Neuronal stem cell (in vitro differentiated cells): Measurements from ENCODE around the gene SCN3A.

Experiments used
- DNase-seq: peaks from one replicate; pipeline ENCODE4 v3.0.0-alpha.2; 2013; ENCODE audit warnings: low spot score
- H2AFZ ChIP-seq: one replicate; pipeline ENCODE4 v1.6.1; 2013; ENCODE audit warnings: mild to moderate bottlenecking, low read length, inconsistent platforms
- H2AK5ac ChIP-seq: 2 replicates; pipeline ENCODE4 v1.6.1; 2013; ENCODE audit warnings: low read depth, mild to moderate bottlenecking, inconsistent platforms, low read length, moderate library complexity, mixed read lengths
- H2BK120ac ChIP-seq: 2 replicates; pipeline ENCODE4 v1.6.1; 2013; ENCODE audit warnings: low read depth, mild to moderate bottlenecking, inconsistent platforms, low read length, moderate library complexity, mixed read lengths
- H2BK12ac ChIP-seq: one replicate; pipeline ENCODE4 v1.6.1; 2013; ENCODE audit warnings: low read length, inconsistent platforms
- H2BK15ac ChIP-seq: 2 replicates; pipeline ENCODE4 v1.6.1; 2013; ENCODE audit warnings: mild to moderate bottlenecking, low read length, inconsistent platforms, mixed read lengths
- H2BK5ac ChIP-seq: one replicate; pipeline ENCODE4 v1.6.1; 2013; ENCODE audit warnings: inconsistent platforms, mild to moderate bottlenecking, low read length, moderate library complexity
- H3K14ac ChIP-seq: one replicate; pipeline ENCODE4 v1.6.1; 2013; ENCODE audit warnings: low read length, inconsistent platforms
- H3K18ac ChIP-seq: 2 replicates; pipeline ENCODE4 v1.6.1; 2013; ENCODE audit warnings: low read length, inconsistent platforms
- H3K23ac ChIP-seq: 2 replicates; pipeline ENCODE4 v1.6.1; 2013; ENCODE audit warnings: low read depth, mild to moderate bottlenecking, mixed read lengths, low read length, inconsistent platforms; ENCODE audit not compliant: poor library complexity
- H3K27ac ChIP-seq: replicated peaks from 3 replicates; pipeline ENCODE4 v1.5.1; 2013; ENCODE audit warnings: low read length, inconsistent platforms
- H3K27me3 ChIP-seq, 3 experiments: 2 replicates each; pipeline ENCODE4 v1.6.1; 2013; ENCODE audit warnings: low read length in 3 of 3, mild to moderate bottlenecking in 2 of 3, inconsistent platforms in 1 of 3, low read depth in 1 of 3, mixed read lengths in 1 of 3, moderate library complexity in 1 of 3; ENCODE audit not compliant: control insufficient read depth in 3 of 3, insufficient read depth in 3 of 3
- H3K36me3 ChIP-seq, 2 donors: replicated peaks in 1 of 2; 2 replicates each; pipeline ENCODE4 v1.6.1; 2013; ENCODE audit warnings: low read length in 2 of 2; ENCODE audit not compliant: control insufficient read depth in 2 of 2, insufficient read depth in 2 of 2
- H3K4ac ChIP-seq: 2 replicates; pipeline ENCODE4 v1.6.1; 2013; ENCODE audit warnings: inconsistent platforms, mild to moderate bottlenecking, low read length, moderate library complexity
- H3K4me1 ChIP-seq, 2 donors: 1 replicate in 1 of 2; 2 replicates in 1 of 2; pipeline ENCODE4 v1.6.1; 2013; ENCODE audit warnings: low read length in 2 of 2, low read depth in 1 of 2; ENCODE audit not compliant: control insufficient read depth in 2 of 2, insufficient read depth in 1 of 2
- H3K4me2 ChIP-seq: one replicate; pipeline ENCODE4 v1.6.1; 2013; ENCODE audit warnings: mild to moderate bottlenecking, low read length, inconsistent platforms; ENCODE audit not compliant: insufficient read depth, poor library complexity, severe bottlenecking
- H3K4me3 ChIP-seq, 2 donors: 2 replicates each; pipeline ENCODE4 v1.5.1; 2013; ENCODE audit warnings: low read length in 2 of 2, mild to moderate bottlenecking in 2 of 2, inconsistent platforms in 1 of 2, moderate library complexity in 1 of 2
- H3K79me1 ChIP-seq: one replicate; pipeline ENCODE4 v1.6.1; 2013; ENCODE audit warnings: low read depth, mild to moderate bottlenecking, inconsistent platforms, low read length, moderate library complexity
- H3K9ac ChIP-seq: one replicate; pipeline ENCODE4 v1.6.1; 2013; ENCODE audit warnings: mild to moderate bottlenecking, low read depth, low read length, inconsistent platforms; ENCODE audit not compliant: poor library complexity
- H3K9me3 ChIP-seq, 2 donors: replicated peaks in 1 of 2; 2 replicates each; pipeline versions ENCODE3 to v1.6.1; 2013; ENCODE audit warnings: low read length in 2 of 2, mild to moderate bottlenecking in 2 of 2, inconsistent platforms in 1 of 2, low read depth in 1 of 2, mixed read lengths in 1 of 2, moderate library complexity in 1 of 2; ENCODE audit not compliant: control insufficient read depth in 2 of 2, insufficient read depth in 1 of 2
- H4K8ac ChIP-seq: one replicate; pipeline ENCODE4 v1.6.1; 2013; ENCODE audit warnings: low read depth, mild to moderate bottlenecking, inconsistent platforms, low read length, moderate library complexity
- H4K91ac ChIP-seq: one replicate; pipeline ENCODE4 v1.6.1; 2013; ENCODE audit warnings: low read length, low read depth, mild to moderate bottlenecking, inconsistent platforms; ENCODE audit not compliant: poor library complexity
- WGBS, 2 donors: extraction: QIAGEN DNeasy Blood & Tissue Kit; methylation state at CpG; one replicate each; pipeline ENCODE4 v1.1.7; 2013; ENCODE audit warnings: missing lambda C conversion rate in 2 of 2, mixed read lengths in 1 of 2; ENCODE audit not compliant: insufficient read length in 2 of 2, insufficient replicate concordance in 1 of 2; ENCODE audit errors: extremely low coverage in 2 of 2; 5-methylcytosine and 5-hydroxymethylcytosine counted together

Gene SCN3A

DNA sequence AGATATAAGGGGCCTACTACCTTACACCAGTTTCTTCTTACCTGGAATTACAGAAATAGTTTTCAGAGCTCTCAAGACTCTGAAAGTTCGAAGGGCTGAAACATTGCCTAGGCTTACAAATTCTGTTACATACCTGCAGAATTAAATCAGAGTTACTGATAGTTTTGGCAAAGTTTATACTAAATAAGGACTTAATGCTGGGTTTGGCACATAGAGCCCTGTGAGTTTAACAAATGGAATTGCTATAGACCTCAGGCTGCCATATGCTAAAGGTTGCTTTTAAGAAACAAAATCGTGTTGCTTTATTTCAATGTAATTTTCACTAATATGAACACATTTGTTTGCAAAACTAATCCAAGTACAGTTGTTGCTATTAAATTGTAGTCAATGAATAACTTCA, 40.1 kb downstream of the SCN3A start:
- no peak overlapping the region for H3K23ac ChIP-seq
- H3K27me3 ChIP-seq = no peaks in the 10 kb centered on the region
- no peak overlapping the region for H3K4me3 ChIP-seq
- no peaks in the 10 kb centered on the region for H3K79me1 ChIP-seq
- no peak for DNase-seq
- H2AK5ac ChIP-seq = no peak overlapping the region
- no peak overlapping the region for H4K8ac ChIP-seq
- no peak overlapping the region for H3K4me2 ChIP-seq
- H2BK5ac ChIP-seq = no peak overlapping the region
- no peak overlapping the region for H3K18ac ChIP-seq
- H2BK120ac ChIP-seq = no peak overlapping the region
- H2BK15ac ChIP-seq = no peak overlapping the region
- no peak overlapping the region for H2BK12ac ChIP-seq
- peaks cover 0 to 2% of the 10 kb centered on the region in 2 donors for H3K36me3 ChIP-seq
- no peaks in the 10 kb centered on the region for H3K9me3 ChIP-seq
- H3K9ac ChIP-seq = no peak overlapping the region
- no peak overlapping the region for H3K4ac ChIP-seq
- H3K27ac ChIP-seq = no peak overlapping the region
- WGBS, 2 donors = no CpG with 5 or more reads among the region's 2 CpGs
- H2AFZ ChIP-seq = no peak overlapping the region
- H3K4me1 ChIP-seq = no peaks in the 10 kb centered on the region
- H4K91ac ChIP-seq = no peak overlapping the region
- H3K14ac ChIP-seq = no peak overlapping the region

GRCh38 chr2:165162466-165162865, 41.4 kb downstream of the SCN3A start:
- no peak overlapping the region for H2BK5ac ChIP-seq
- H3K27ac ChIP-seq = no peak overlapping the region
- peak overlapping the region; percentile 4 for H2AFZ ChIP-seq
- H2BK15ac ChIP-seq = no peak overlapping the region
- no peak overlapping the region for H3K14ac ChIP-seq
- H3K9me3 ChIP-seq = no peaks in the 10 kb centered on the region
- no peak overlapping the region for H4K8ac ChIP-seq
- no peaks in the 10 kb centered on the region for H3K27me3 ChIP-seq
- no CpG with 5 or more reads among the region's 3 CpGs for WGBS, 2 donors
- H2AK5ac ChIP-seq = no peak overlapping the region
- peaks cover 0 to 2% of the 10 kb centered on the region in 2 donors for H3K36me3 ChIP-seq
- H3K9ac ChIP-seq = no peak overlapping the region
- no peak overlapping the region for H3K4me2 ChIP-seq
- H2BK120ac ChIP-seq = no peak overlapping the region
- no peak overlapping the region for H3K4me3 ChIP-seq
- H3K4ac ChIP-seq = no peak overlapping the region
- H3K18ac ChIP-seq = no peak overlapping the region
- H3K23ac ChIP-seq = no peak overlapping the region
- DNase-seq = no peak
- H4K91ac ChIP-seq = no peak overlapping the region
- no peaks in the 10 kb centered on the region for H3K4me1 ChIP-seq
- no peaks in the 10 kb centered on the region for H3K79me1 ChIP-seq
- no peak overlapping the region for H2BK12ac ChIP-seq

DNA sequence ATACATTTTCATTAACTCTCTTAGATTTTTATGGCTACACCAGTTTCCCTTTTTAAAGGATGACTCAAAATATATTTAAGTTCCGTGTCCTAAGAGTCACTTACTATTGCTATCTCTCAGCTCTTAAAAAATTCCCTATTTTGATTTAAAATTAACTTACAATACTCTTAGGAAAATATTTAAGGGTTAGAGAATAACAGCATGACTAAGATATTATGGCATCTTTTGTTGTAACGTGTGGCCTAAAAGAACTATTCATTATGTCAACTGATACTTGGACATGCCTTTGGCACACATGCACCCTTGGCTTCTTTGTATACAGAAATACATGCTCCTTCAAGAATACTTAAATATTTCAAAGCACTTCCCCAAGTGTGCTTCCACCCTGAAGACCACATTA, 42.3 kb downstream of the SCN3A start:
- H3K18ac ChIP-seq = no peak overlapping the region
- H3K27ac ChIP-seq = no peak overlapping the region
- no peak overlapping the region for H3K4me2 ChIP-seq
- H3K9ac ChIP-seq = no peak overlapping the region
- no peak overlapping the region for H3K4ac ChIP-seq
- H2AFZ ChIP-seq = no peak overlapping the region
- no peak for DNase-seq
- H2BK12ac ChIP-seq = no peak overlapping the region
- no peak overlapping the region for H3K14ac ChIP-seq
- no peak overlapping the region for H3K23ac ChIP-seq
- H3K79me1 ChIP-seq = no peaks in the 10 kb centered on the region
- H3K4me3 ChIP-seq = no peak overlapping the region
- H3K4me1 ChIP-seq = no peaks in the 10 kb centered on the region
- no peak overlapping the region for H2AK5ac ChIP-seq
- no peak overlapping the region for H2BK15ac ChIP-seq
- no peak overlapping the region for H2BK120ac ChIP-seq
- no peaks in the 10 kb centered on the region for H3K27me3 ChIP-seq
- peaks cover 0 to 2% of the 10 kb centered on the region in 2 donors for H3K36me3 ChIP-seq
- WGBS, 2 donors = no CpG with 5 or more reads among the region's 2 CpGs
- no peak overlapping the region for H4K91ac ChIP-seq
- no peaks in the 10 kb centered on the region for H3K9me3 ChIP-seq
- no peak overlapping the region for H4K8ac ChIP-seq
- H2BK5ac ChIP-seq = no peak overlapping the region

GRCh38 chr2:165157160-165157559, 46.7 kb downstream of the SCN3A start:
- no peak overlapping the region for H2BK5ac ChIP-seq
- H3K4me2 ChIP-seq = no peak overlapping the region
- H2AFZ ChIP-seq = no peak overlapping the region
- no peak overlapping the region for H2BK120ac ChIP-seq
- H4K8ac ChIP-seq = no peak overlapping the region
- H3K4ac ChIP-seq = no peak overlapping the region
- no peak for DNase-seq
- H3K14ac ChIP-seq = no peak overlapping the region
- H3K18ac ChIP-seq = no peak overlapping the region
- no peaks in the 10 kb centered on the region for H3K27me3 ChIP-seq
- no peak overlapping the region for H3K27ac ChIP-seq
- H3K9ac ChIP-seq = no peak overlapping the region
- no peak overlapping the region for H3K4me3 ChIP-seq
- no peak overlapping the region for H3K23ac ChIP-seq
- H3K4me1 ChIP-seq = no peaks in the 10 kb centered on the region
- peaks cover 0 to 20% of the 10 kb centered on the region in 2 donors for H3K36me3 ChIP-seq
- H2BK15ac ChIP-seq = no peak overlapping the region
- H2BK12ac ChIP-seq = no peak overlapping the region
- H2AK5ac ChIP-seq = no peak overlapping the region
- H4K91ac ChIP-seq = no peak overlapping the region
- no peaks in the 10 kb centered on the region for H3K79me1 ChIP-seq
- H3K9me3 ChIP-seq = no peaks in the 10 kb centered on the region
- WGBS, 2 donors = no CpG with 5 or more reads among the region's 4 CpGs
